Measurements from ENCODE around the gene URM1.
A peak's percentile ranks its signal among the peaks of the same experiment; 100 is the strongest.

Gene URM1

DNA sequence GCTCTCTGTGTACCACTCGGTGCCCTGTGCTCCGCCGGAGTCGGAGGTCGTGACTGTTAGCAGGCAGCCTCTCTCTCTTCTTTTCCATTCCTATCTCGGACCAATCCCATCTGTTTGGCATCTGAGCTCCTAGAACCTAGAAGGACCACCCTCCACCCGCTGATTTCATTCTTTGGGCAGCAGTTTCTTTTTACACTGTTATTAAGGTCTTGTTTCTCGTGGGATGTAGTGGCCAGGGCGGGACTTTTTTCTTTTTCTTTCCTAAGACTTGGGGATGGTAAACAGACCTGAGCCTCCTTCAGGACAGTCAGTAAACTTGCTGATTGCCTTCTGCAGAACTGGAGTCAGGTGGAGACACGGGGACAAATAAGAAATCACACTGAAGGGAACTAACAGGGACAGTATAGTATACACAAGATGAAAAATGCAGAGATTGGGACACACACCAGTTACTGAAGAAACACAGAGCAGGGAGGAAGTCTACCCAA is 500 bp downstream of the URM1 start:
- no peak for TF ChIP-seq RAD21 (IDR thresholded peaks at IDR 0.05; ENCODE audit: low read depth)
- TF ChIP-seq NFIC (IDR thresholded peaks at IDR 0.05): 0 out of 2 replicates have a peak, but pooled peaks have one; percentile 0
- TF ChIP-seq TAF1 (IDR thresholded peaks at IDR 0.05; ENCODE audit: low read depth): no peak
- TF ChIP-seq EGR1 (IDR thresholded peaks at IDR 0.05): no peak
- TF ChIP-seq, protein P1, sequence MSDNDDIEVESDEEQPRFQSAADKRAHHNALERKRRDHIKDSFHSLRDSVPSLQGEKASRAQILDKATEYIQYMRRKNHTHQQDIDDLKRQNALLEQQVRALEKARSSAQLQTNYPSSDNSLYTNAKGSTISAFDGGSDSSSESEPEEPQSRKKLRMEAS (IDR thresholded peaks at IDR 0.05): no peak; the same call in 1 of the 2 replicates

GRCh38 chr9:128372188-128372641 is 1.0 kb downstream of the URM1 start:
- TF ChIP-seq, protein P1 (IDR thresholded peaks at IDR 0.05): no peak
- TF ChIP-seq EGR1 (IDR thresholded peaks at IDR 0.05) (no peak), CEBPB (IDR thresholded peaks at IDR 0.05) (no peak), ZBTB7A (IDR thresholded peaks at IDR 0.05; ENCODE audit: low read depth) (no peak), FOXM1 (IDR thresholded peaks at IDR 0.05; ENCODE audit: borderline replicate concordance, low read depth) (no peak), EP300 (IDR thresholded peaks at IDR 0.05; ENCODE audit: borderline replicate concordance) (no peak), NFIC (IDR thresholded peaks at IDR 0.05) (no peak)
- TF ChIP-seq, protein P2, sequence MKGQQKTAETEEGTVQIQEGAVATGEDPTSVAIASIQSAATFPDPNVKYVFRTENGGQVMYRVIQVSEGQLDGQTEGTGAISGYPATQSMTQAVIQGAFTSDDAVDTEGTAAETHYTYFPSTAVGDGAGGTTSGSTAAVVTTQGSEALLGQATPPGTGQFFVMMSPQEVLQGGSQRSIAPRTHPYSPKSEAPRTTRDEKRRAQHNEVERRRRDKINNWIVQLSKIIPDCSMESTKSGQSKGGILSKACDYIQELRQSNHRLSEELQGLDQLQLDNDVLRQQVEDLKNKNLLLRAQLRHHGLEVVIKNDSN (IDR thresholded peaks at IDR 0.05): no peak

GRCh38 chr9:128372784-128373183 is 1.6 kb downstream of the URM1 start:
- TF ChIP-seq, protein P1 (IDR thresholded peaks at IDR 0.05): no peak
- TF ChIP-seq EGR1 (IDR thresholded peaks at IDR 0.05) (no peak), YY1 (IDR thresholded peaks at IDR 0.05; ENCODE audit: low read depth) (no peak), NFIC (IDR thresholded peaks at IDR 0.05) (no peak), TCF12 (IDR thresholded peaks at IDR 0.05; ENCODE audit: low read depth) (no peak), TEAD4 (IDR thresholded peaks at IDR 0.05) (no peak), EP300 (IDR thresholded peaks at IDR 0.05; ENCODE audit: borderline replicate concordance) (no peak), REST (IDR thresholded peaks at IDR 0.05; ENCODE audit: low read depth) (no peak), CEBPB (IDR thresholded peaks at IDR 0.05) (no peak), CREB1 (IDR thresholded peaks at IDR 0.05; ENCODE audit: low read depth) (no peak), FOXM1 (IDR thresholded peaks at IDR 0.05; ENCODE audit: borderline replicate concordance, low read depth) (no peak), TAF1 (IDR thresholded peaks at IDR 0.05; ENCODE audit: low read depth) (no peak), RAD21 (IDR thresholded peaks at IDR 0.05; ENCODE audit: low read depth) (no peak)
- TF ChIP-seq, protein P2 (IDR thresholded peaks at IDR 0.05): no peak

- TF ChIP-seq TCF12 (IDR thresholded peaks at IDR 0.05; ENCODE audit: low read depth) (no peak), ZBTB7A (IDR thresholded peaks at IDR 0.05; ENCODE audit: low read depth) (no peak), YY1 (IDR thresholded peaks at IDR 0.05; ENCODE audit: low read depth) (no peak), NFIC (IDR thresholded peaks at IDR 0.05) (no peak), EP300 (IDR thresholded peaks at IDR 0.05; ENCODE audit: borderline replicate concordance) (no peak), FOXM1 (IDR thresholded peaks at IDR 0.05; ENCODE audit: borderline replicate concordance, low read depth) (no peak), CEBPB (IDR thresholded peaks at IDR 0.05) (no peak), TAF1 (IDR thresholded peaks at IDR 0.05; ENCODE audit: low read depth) (no peak), TEAD4 (IDR thresholded peaks at IDR 0.05) (no peak)
- TF ChIP-seq, protein P1 (IDR thresholded peaks at IDR 0.05): no peak
Observed at GRCh38 chr9:128374221-128374675, 3.1 kb downstream of the URM1 start.

- TF ChIP-seq EGR1 (IDR thresholded peaks at IDR 0.05) (no peak), RAD21 (IDR thresholded peaks at IDR 0.05; ENCODE audit: low read depth) (no peak), CEBPB (IDR thresholded peaks at IDR 0.05) (no peak), EP300 (IDR thresholded peaks at IDR 0.05; ENCODE audit: borderline replicate concordance) (no peak), ZBTB7A (IDR thresholded peaks at IDR 0.05; ENCODE audit: low read depth) (no peak), TAF1 (IDR thresholded peaks at IDR 0.05; ENCODE audit: low read depth) (no peak), NFIC (IDR thresholded peaks at IDR 0.05) (no peak), YY1 (IDR thresholded peaks at IDR 0.05; ENCODE audit: low read depth) (no peak), CREB1 (IDR thresholded peaks at IDR 0.05; ENCODE audit: low read depth) (no peak), TCF12 (IDR thresholded peaks at IDR 0.05; ENCODE audit: low read depth) (no peak), FOXM1 (IDR thresholded peaks at IDR 0.05; ENCODE audit: borderline replicate concordance, low read depth) (no peak), TEAD4 (IDR thresholded peaks at IDR 0.05) (no peak), REST (IDR thresholded peaks at IDR 0.05; ENCODE audit: low read depth) (no peak)
- TF ChIP-seq, protein P1 (IDR thresholded peaks at IDR 0.05): no peak
- TF ChIP-seq, protein P2 (IDR thresholded peaks at IDR 0.05): no peak
Observed at GRCh38 chr9:128375865-128376264, 4.7 kb downstream of the URM1 start.
